ENCODE measurements around the gene ACTG2. TPM values are rescaled to one million over a fixed set of nuclear protein-coding genes. Genes with fewer than 3 reads are reported as not detected.

ACTG2 gene
- total RNA-seq, 1 donor from 2014 or later: 0.32 TPM

DNA sequence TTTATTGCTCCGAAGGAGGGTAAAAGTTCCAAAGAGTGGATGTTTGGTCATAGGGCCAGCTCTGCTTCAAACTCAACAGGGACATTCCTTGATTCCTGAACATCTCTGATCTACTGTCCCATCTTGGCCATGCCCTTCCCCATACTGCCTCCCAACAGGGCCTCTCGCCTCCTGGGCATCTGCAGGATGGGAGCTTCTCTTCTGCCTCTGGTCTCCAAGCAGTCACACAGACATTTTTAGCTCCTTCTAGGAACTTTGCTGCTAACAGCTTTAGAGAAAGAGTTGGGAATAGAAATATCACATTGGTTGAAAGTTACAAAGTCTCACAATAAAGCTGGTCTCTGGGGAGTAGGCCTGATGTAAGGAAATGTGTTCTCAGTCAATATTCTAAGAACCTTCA is 24.5 kb downstream of the ACTG2 start:
- no peak overlapping the region for H3K4me3 ChIP-seq
- H4K20me1 ChIP-seq (ENCODE audit: low read depth): no peaks in the 10 kb centered on the region
- no peaks in the 10 kb centered on the region for H3K79me2 ChIP-seq (ENCODE audit: low read depth)
- no peak overlapping the region for H2AFZ ChIP-seq (replicated peaks)
- H3K4me1 ChIP-seq: no peaks in the 10 kb centered on the region
- no peak overlapping the region for H3K4me2 ChIP-seq
- H3K27ac ChIP-seq: no peak overlapping the region
- peaks cover 8% of the 10 kb centered on the region for H3K27me3 ChIP-seq
- H3F3A ChIP-seq (ENCODE audit: low read depth): no peaks in the 10 kb centered on the region
- H3K27me3 Mint-ChIP-seq (ENCODE audit: insufficient read depth, low read depth): peaks cover 3% of the 10 kb centered on the region
- no peak for DNase-seq (ENCODE audit: low spot score)
- no peaks in the 10 kb centered on the region for H3K9me3 ChIP-seq (ENCODE audit: low read depth)
- H3K27ac Mint-ChIP-seq: no peak overlapping the region
- H3K36me3 Mint-ChIP-seq: no peaks in the 10 kb centered on the region
- TF ChIP-seq, protein P1, sequence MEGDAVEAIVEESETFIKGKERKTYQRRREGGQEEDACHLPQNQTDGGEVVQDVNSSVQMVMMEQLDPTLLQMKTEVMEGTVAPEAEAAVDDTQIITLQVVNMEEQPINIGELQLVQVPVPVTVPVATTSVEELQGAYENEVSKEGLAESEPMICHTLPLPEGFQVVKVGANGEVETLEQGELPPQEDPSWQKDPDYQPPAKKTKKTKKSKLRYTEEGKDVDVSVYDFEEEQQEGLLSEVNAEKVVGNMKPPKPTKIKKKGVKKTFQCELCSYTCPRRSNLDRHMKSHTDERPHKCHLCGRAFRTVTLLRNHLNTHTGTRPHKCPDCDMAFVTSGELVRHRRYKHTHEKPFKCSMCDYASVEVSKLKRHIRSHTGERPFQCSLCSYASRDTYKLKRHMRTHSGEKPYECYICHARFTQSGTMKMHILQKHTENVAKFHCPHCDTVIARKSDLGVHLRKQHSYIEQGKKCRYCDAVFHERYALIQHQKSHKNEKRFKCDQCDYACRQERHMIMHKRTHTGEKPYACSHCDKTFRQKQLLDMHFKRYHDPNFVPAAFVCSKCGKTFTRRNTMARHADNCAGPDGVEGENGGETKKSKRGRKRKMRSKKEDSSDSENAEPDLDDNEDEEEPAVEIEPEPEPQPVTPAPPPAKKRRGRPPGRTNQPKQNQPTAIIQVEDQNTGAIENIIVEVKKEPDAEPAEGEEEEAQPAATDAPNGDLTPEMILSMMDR (IDR thresholded peaks at IDR 0.05): no peak
- no peak for TF ChIP-seq EZH2phosphoT487 (IDR thresholded peaks at IDR 0.05)
- TF ChIP-seq EZH2 (IDR thresholded peaks at IDR 0.05): no peak
- no peaks in the 10 kb centered on the region for H3K9me3 Mint-ChIP-seq
- no peaks in the 10 kb centered on the region for H3K36me3 ChIP-seq
- peaks cover 5% of the 10 kb centered on the region for H3K4me1 Mint-ChIP-seq
- no peak overlapping the region for H3K9ac ChIP-seq
- H3K4me3 Mint-ChIP-seq: no peak overlapping the region

DNA sequence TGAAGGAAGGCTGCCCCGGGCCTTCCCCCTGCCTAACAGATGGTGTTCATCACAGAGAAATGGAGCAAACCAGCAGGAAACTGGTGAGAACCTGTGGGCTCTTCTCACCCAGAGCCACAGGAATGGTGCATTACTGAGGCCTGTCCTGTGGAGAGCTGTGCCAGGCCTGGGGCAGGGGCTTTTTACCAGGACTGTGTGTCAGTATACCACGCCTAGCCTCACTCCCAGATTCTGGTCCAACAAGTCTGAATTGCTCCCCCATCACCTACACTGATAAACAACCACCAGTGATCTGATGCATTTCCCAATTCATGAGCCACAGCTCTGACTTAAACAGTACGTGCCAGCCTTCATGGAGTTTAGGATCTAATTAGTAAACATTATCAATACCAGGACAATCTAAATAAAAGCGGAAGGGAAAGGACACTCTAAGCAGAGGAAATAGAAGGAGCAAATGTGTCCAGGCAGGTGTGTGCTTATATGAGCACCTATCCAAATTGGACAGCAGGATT is 24.9 kb downstream of the ACTG2 start:
- no peak overlapping the region for H3K27ac ChIP-seq
- no peak overlapping the region for H2AFZ ChIP-seq (replicated peaks)
- Mint-ChIP-seq H3K27ac (no peak overlapping the region), H3K4me1 (peaks cover 5% of the 10 kb centered on the region), H3K9me3 (no peaks in the 10 kb centered on the region), H3K27me3 (ENCODE audit: insufficient read depth, low read depth) (peaks cover 3% of the 10 kb centered on the region), H3K4me3 (no peak overlapping the region), H3K36me3 (no peaks in the 10 kb centered on the region)
- TF ChIP-seq EZH2phosphoT487 (IDR thresholded peaks at IDR 0.05) (no peak), EZH2 (IDR thresholded peaks at IDR 0.05) (no peak)
- TF ChIP-seq, protein P1 (IDR thresholded peaks at IDR 0.05): no peak
- H3K9me3 ChIP-seq (ENCODE audit: low read depth): no peaks in the 10 kb centered on the region
- H3K27me3 ChIP-seq: peaks cover 8% of the 10 kb centered on the region
- no peaks in the 10 kb centered on the region for H3F3A ChIP-seq (ENCODE audit: low read depth)
- no peak for DNase-seq (ENCODE audit: low spot score)
- H3K4me3 ChIP-seq: no peak overlapping the region
- no peaks in the 10 kb centered on the region for H3K36me3 ChIP-seq
- H3K4me1 ChIP-seq: no peaks in the 10 kb centered on the region
- H3K4me2 ChIP-seq: no peak overlapping the region
- no peaks in the 10 kb centered on the region for H3K79me2 ChIP-seq (ENCODE audit: low read depth)
- H3K9ac ChIP-seq: no peak overlapping the region
- H4K20me1 ChIP-seq (ENCODE audit: low read depth): no peaks in the 10 kb centered on the region

DNA sequence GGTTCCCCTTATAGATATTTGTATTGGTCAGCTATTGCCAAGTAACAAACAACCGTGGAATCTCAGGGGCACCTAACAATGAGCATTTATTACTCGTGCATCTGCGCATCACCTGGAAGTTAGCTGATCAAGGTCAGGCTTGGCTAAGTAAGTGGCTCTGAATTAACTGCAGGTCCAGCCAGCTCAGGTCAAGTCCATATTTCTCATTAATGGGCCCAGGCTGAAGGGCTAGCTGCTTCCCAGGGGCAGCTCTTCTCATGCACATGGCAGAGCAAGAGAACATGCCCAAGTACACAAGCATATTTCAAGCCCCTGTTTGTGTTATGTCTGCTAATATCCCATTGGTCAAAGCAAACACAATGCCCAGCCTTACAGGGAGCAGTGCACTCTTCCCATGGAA is 26.0 kb downstream of the ACTG2 start:
- Histone ChIP-seq H3K36me3 (no peaks in the 10 kb centered on the region), H3F3A (ENCODE audit: low read depth) (no peaks in the 10 kb centered on the region), H3K27ac (no peak overlapping the region), H3K9me3 (ENCODE audit: low read depth) (no peaks in the 10 kb centered on the region), H3K27me3 (peaks cover 18% of the 10 kb centered on the region), H3K9ac (no peak overlapping the region), H3K4me1 (no peaks in the 10 kb centered on the region), H3K4me2 (no peak overlapping the region), H4K20me1 (ENCODE audit: low read depth) (no peaks in the 10 kb centered on the region), H3K79me2 (ENCODE audit: low read depth) (no peaks in the 10 kb centered on the region), H3K4me3 (no peak overlapping the region), H2AFZ (replicated peaks) (no peak overlapping the region)
- Mint-ChIP-seq H3K9me3 (no peaks in the 10 kb centered on the region), H3K27me3 (ENCODE audit: insufficient read depth, low read depth) (peaks cover 3% of the 10 kb centered on the region), H3K36me3 (no peaks in the 10 kb centered on the region), H3K4me3 (no peak overlapping the region), H3K4me1 (peaks cover 5% of the 10 kb centered on the region), H3K27ac (no peak overlapping the region)
- DNase-seq (ENCODE audit: low spot score): no peak
- TF ChIP-seq, protein P1 (IDR thresholded peaks at IDR 0.05): no peak
- TF ChIP-seq EZH2 (IDR thresholded peaks at IDR 0.05): no peak
- no peak for TF ChIP-seq EZH2phosphoT487 (IDR thresholded peaks at IDR 0.05)
